T-cell (primary cell): ENCODE data around the gene CAMK1D. TPM values are rescaled to one million over a fixed set of nuclear protein-coding genes. Genes with fewer than 3 reads are reported as not detected.
A peak's percentile ranks its signal among the peaks of the same experiment; 100 is the strongest.

ENCODE experiments used
- ATAC-seq, 4 experiments: fragments of 200-7000 bp in 3 of 4; fragments of 150-1000 bp in 1 of 4; cut with Tn5 transposase; replicated peaks in 1 of 4; 1 replicate in 3 of 4; 2 replicates in 1 of 4; pipeline ENCODE4 v1.10.0; 2021; ENCODE audit warnings: moderate library complexity in 3 of 4, mild to moderate bottlenecking in 2 of 4, moderate number of reproducible peaks in 1 of 4
- CTCF ChIA-PET, 2 donors: fragments of 300-600 bp; sonication (Branson Sonifier 250); formaldehyde crosslinking; loops; one replicate each; lab custom pipeline; 2022; ENCODE audit warnings: antibody characterized with exemption in 2 of 2; lab: Charles Lee
- POLR2A ChIA-PET, 2 donors: fragments of 300-600 bp; sonication (Branson Sonifier 250); formaldehyde crosslinking; loops; one replicate each; lab custom pipeline; 2022; ENCODE audit warnings: antibody characterized with exemption in 2 of 2; lab: Charles Lee
- DNase-seq, 35 experiments: peaks; one replicate each; pipeline versions ENCODE4 v3.0.0 to v3.0.0-alpha.2; 2013 to 2023
- H3K27ac ChIP-seq: one replicate; pipeline ENCODE4 v1.5.1; 2013; ENCODE audit warnings: low read length
- H3K27me3 ChIP-seq, 2 experiments: replicated peaks in 1 of 2; 1 replicate in 1 of 2; 2 replicates in 1 of 2; pipeline versions ENCODE4 v1.6.1 to v1.7.0; 2013; ENCODE audit warnings: low read length in 1 of 2, mixed read lengths in 1 of 2; ENCODE audit not compliant: control insufficient read depth in 2 of 2, insufficient read depth in 2 of 2; ENCODE audit errors: extremely low read depth in 1 of 2
- H3K36me3 ChIP-seq, 2 donors: 1 replicate in 1 of 2; 2 replicates in 1 of 2; pipeline versions ENCODE4 v1.6.1 to v1.7.0; 2013; ENCODE audit warnings: low read length in 1 of 2; ENCODE audit not compliant: control insufficient read depth in 2 of 2, insufficient read depth in 1 of 2; ENCODE audit errors: extremely low read depth in 1 of 2
- H3K4me1 ChIP-seq, 2 experiments: 1 replicate in 1 of 2; 2 replicates in 1 of 2; pipeline versions ENCODE4 v1.6.1 to v1.7.0; 2013; ENCODE audit warnings: low read length in 2 of 2, mixed read lengths in 1 of 2; ENCODE audit not compliant: insufficient read depth in 2 of 2, control insufficient read depth in 1 of 2; ENCODE audit errors: extremely low read depth in 1 of 2
- H3K4me3 ChIP-seq, 2 donors: 1 replicate in 1 of 2; 2 replicates in 1 of 2; pipeline versions ENCODE4 v1.5.1 to v1.7.0; 2013; ENCODE audit warnings: mild to moderate bottlenecking in 2 of 2, low read length in 1 of 2, moderate library complexity in 1 of 2; ENCODE audit not compliant: control insufficient read depth in 1 of 2; ENCODE audit errors: extremely low read depth in 1 of 2
- H3K9me3 ChIP-seq: 2 replicates; pipeline ENCODE4 v1.7.0; 2013
- H3K27ac Mint-ChIP-seq, 2 donors: one replicate each; pipeline ENCODE4 v1.8.0; 2020 to 2021; ENCODE audit warnings: mild to moderate bottlenecking in 2 of 2, mixed read lengths in 2 of 2
- H3K27me3 Mint-ChIP-seq, 2 donors: one replicate each; pipeline ENCODE4 v1.8.0; 2021 to 2022; ENCODE audit warnings: mixed read lengths in 2 of 2
- H3K36me3 Mint-ChIP-seq: one replicate; pipeline ENCODE4 v1.8.0; 2021; ENCODE audit warnings: mixed read lengths
- H3K4me1 Mint-ChIP-seq, 3 donors: one replicate each; pipeline ENCODE4 v1.8.0; 2020 to 2022; ENCODE audit warnings: mixed read lengths in 3 of 3, mild to moderate bottlenecking in 1 of 3
- H3K4me3 Mint-ChIP-seq, 3 donors: one replicate each; pipeline ENCODE4 v1.8.0; 2020 to 2022; ENCODE audit warnings: mild to moderate bottlenecking in 3 of 3, mixed read lengths in 3 of 3, moderate library complexity in 3 of 3
- H3K9me3 Mint-ChIP-seq, 3 donors: one replicate each; pipeline ENCODE4 v1.8.0; 2020 to 2022; ENCODE audit warnings: mixed read lengths in 3 of 3
- WGBS: methylation state at CpG from one replicate; pipeline ENCODE4 v1.1.5; 2013; ENCODE audit warnings: missing lambda C conversion rate; ENCODE audit not compliant: insufficient coverage; 5-methylcytosine and 5-hydroxymethylcytosine counted together
- total RNA-seq, 35 experiments: library from RNA in 6 of 35; stranded (reverse) in 6 of 35; fragments of 120-200 nt in 1 of 35; gene quantifications; one replicate each; pipeline versions ENCODE4 v1.2.1 to v1.2.4 and lab custom pipeline; 2013 to 2026

The CAMK1D gene
- total RNA-seq, 5 donors from 2014 or later (not counting 1 experiment from before 2014, with no cell fraction given), result 16.8 to 31.3 (median 23.6) TPM

DNA sequence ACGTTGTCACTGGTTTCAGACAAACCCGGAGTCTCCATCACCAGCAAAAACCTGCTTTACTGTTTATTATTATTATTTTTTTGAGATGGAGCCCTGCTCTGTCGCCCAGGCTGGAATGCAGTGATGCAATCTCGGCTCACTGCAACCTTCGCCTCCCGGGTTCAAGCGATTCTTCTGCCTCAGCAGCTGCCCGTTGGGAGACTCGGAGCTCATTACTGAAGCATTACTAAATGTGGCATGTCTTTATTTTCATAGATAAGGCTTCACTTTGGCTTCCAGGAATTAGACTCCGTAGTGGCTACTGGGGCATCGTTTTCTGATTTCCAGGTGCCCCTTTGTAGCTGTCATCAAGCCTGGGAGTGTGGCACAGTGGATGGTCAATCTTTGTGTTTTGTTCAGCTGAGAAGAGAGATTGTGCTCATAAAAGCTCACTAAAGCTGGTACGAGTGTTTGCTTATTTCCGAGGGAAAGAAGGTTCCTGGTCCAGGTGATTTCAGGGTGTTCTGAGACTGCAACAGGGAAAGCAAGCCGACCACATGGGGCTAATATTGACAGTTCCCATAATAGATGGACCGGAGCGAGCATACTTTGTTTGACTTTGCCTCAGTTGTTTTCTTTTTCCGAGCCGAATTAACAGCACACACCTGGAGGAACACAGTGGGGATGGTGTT is 163.1 kb downstream of the CAMK1D start:
- no peak overlapping the region for H3K4me3 Mint-ChIP-seq
- H3K27ac Mint-ChIP-seq, result no peak overlapping the region
- Histone ChIP-seq H3K4me3 (no peak overlapping the region), H3K4me1 (peaks cover 7 to 34% of the 10 kb centered on the region in 2 experiments), H3K9me3 (no peaks in the 10 kb centered on the region), H3K36me3 (no peaks in the 10 kb centered on the region), H3K27ac (no peak overlapping the region), H3K27me3 (no peaks in the 10 kb centered on the region)
- ATAC-seq (no peak), DNase-seq (no peak)
- H3K9me3 Mint-ChIP-seq, result no peaks in the 10 kb centered on the region
- peaks cover 4% of the 10 kb centered on the region for H3K36me3 Mint-ChIP-seq
- ChIA-PET CTCF (no interaction called here), POLR2A (no interaction called here)
- H3K4me1 Mint-ChIP-seq, result peaks cover 46 to 60% (median 51%) of the 10 kb centered on the region in 3 donors
- no peaks in the 10 kb centered on the region for H3K27me3 Mint-ChIP-seq
- WGBS, result 97% methylated on average over 16 of the region's 18 CpGs

DNA sequence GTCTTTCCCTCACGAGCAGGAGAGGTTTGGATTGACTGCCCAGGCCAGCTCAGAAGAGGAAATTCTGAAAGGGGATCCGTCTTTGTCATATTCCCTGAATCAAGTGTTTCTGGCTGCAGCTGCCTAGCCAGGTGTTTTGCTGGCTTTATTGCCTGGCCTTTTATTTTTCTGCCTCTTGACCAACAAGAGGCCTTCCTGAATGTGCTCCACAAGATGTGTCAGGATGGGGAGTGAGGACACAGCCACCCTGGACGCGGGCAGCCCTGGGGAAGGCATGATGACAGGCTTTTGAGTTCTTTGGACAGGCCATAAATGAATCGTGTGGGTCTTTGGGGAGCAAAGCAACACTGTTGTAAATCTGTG is 163.6 kb downstream of the CAMK1D start:
- CTCF ChIA-PET, result no interaction called here
- peaks cover 7 to 29% of the 10 kb centered on the region in 2 experiments for H3K4me1 ChIP-seq

DNA sequence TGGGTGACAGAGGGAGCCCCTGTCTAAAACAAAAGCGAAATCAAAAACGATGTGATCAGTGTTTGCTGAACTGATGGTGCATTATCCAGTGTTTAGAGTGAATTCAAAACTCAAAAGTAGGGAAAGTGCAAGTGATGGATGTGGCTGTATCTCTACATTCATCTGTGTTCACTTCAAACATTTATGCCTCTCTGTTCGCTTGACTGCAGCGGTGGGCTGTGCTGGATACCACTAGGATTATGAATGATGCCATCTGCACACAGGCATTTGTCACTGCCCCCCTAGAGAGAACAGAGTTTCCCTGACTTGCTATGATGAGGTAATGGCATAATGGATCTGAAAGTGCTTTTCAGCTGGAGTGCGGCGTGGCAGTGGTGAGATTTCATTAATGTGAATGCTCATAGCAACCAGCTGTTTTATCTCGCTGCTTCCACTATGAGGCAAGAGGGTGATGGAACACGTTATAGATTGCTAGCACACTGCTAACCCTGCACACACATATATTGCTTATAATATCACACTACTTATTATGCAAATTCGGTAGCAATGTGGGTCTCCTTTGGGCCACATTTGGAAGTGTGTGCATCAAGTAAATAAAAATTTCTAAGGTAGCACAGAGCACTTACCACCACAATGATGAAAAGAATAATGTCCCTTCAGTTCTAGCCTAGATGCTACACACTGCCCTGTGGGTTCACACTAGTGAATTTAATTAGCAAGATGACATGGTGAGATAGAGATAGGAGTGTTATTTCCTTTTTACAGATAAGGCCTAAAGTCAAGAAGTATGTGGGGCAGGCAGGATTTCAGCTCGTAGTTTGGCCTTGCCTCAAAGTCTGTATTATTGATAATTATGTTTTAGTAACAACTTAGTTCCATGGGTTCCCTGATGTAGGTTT is 164.7 kb downstream of the CAMK1D start:
- H3K4me1 ChIP-seq, result peaks cover 6 to 21% of the 10 kb centered on the region in 2 experiments
- H3K9me3 Mint-ChIP-seq, result no peaks in the 10 kb centered on the region
- ATAC-seq (no peak), DNase-seq (peak in 1 of 35 experiments; percentile 8)
- no peak overlapping the region for H3K4me3 Mint-ChIP-seq
- no peaks in the 10 kb centered on the region for H3K36me3 ChIP-seq
- no peak overlapping the region for H3K27ac Mint-ChIP-seq
- peaks cover 30 to 44% (median 36%) of the 10 kb centered on the region in 3 donors for H3K4me1 Mint-ChIP-seq
- H3K27ac ChIP-seq, result no peak overlapping the region
- H3K4me3 ChIP-seq, result no peak overlapping the region
- CTCF ChIA-PET, result interaction anchor here in 1 of 2 donors (0.6 kb wide), 1 partner anchor 248 kb away, joined by 4 read pairs; no protein-coding TSS in a partner anchor
- H3K9me3 ChIP-seq, result no peaks in the 10 kb centered on the region
- H3K27me3 Mint-ChIP-seq, result no peaks in the 10 kb centered on the region
- POLR2A ChIA-PET, result no interaction called here
- WGBS, result no CpG with 5 or more reads among the region's 10 CpGs
- H3K36me3 Mint-ChIP-seq, result no peaks in the 10 kb centered on the region
- no peaks in the 10 kb centered on the region for H3K27me3 ChIP-seq

More for the DNA sequence above, 163.6 kb downstream of the CAMK1D start:
- H3K36me3 ChIP-seq, result no peaks in the 10 kb centered on the region
- no peak overlapping the region for H3K4me3 Mint-ChIP-seq
- H3K27ac Mint-ChIP-seq, result peak overlapping the region; percentile 46 to 52
- no peaks in the 10 kb centered on the region for H3K27me3 ChIP-seq
- no peaks in the 10 kb centered on the region for H3K27me3 Mint-ChIP-seq
- H3K9me3 Mint-ChIP-seq, result no peaks in the 10 kb centered on the region
- POLR2A ChIA-PET, result no interaction called here
- H3K4me1 Mint-ChIP-seq, result peaks cover 41 to 55% (median 46%) of the 10 kb centered on the region in 3 donors
- H3K9me3 ChIP-seq, result no peaks in the 10 kb centered on the region
- ATAC-seq (no peak), DNase-seq (no peak)
- H3K36me3 Mint-ChIP-seq, result peaks cover 4% of the 10 kb centered on the region
- no peak overlapping the region for H3K27ac ChIP-seq
- H3K4me3 ChIP-seq, result no peak overlapping the region
- WGBS, result 90% methylated on average over 4 of the region's 5 CpGs

DNA sequence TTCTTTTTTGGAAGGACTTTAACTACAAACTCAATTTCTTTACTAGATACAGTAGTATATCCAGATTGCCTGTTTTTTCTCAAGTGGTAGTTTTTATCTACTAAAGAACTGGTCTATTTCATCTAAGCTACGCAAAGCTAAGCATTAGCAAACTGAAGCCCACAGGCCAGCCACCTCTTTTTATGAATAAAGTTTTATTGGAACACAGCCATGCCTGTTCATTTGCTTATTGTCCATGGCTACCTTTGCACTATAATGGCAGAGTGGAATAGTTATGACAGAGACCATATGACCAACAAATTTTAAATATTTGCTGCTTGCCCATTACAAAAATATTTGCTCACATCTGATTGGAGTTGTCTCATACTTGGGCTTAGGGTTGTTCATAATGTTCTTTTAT is 168.7 kb downstream of the CAMK1D start:
- no peak overlapping the region for H3K4me3 Mint-ChIP-seq
- H3K4me1 Mint-ChIP-seq, result peaks cover 15 to 22% (median 17%) of the 10 kb centered on the region in 3 donors
- H3K27ac Mint-ChIP-seq, result no peak overlapping the region

DNA sequence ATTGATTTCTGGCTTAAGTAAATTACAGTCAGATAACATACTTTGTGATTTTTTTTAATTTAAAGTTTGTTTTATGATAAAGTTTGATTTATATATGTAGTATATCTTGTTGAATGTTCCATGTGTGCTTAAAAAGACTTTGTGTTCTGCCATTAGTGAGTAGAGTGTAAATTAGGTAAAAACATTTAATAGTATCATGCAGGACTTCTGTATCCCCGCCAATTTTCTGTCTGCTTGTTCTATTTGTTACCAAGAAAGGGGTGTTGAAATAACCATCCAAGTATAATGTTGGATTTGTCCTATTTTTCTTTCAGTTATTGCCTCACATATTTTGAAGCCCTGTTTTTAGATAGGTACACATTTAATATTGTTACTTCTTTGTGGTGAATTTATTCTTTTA is 172.1 kb downstream of the CAMK1D start:
- Histone ChIP-seq H3K4me3 (no peak overlapping the region), H3K27me3 (no peaks in the 10 kb centered on the region), H3K27ac (no peak overlapping the region), H3K4me1 (peaks cover 0 to 4% of the 10 kb centered on the region in 2 experiments), H3K36me3 (no peaks in the 10 kb centered on the region), H3K9me3 (no peaks in the 10 kb centered on the region)
- no peak for DNase-seq
- ChIA-PET POLR2A (no interaction called here), CTCF (no interaction called here)
- H3K4me3 Mint-ChIP-seq, result no peak overlapping the region
- ATAC-seq, result no peak
- H3K36me3 Mint-ChIP-seq, result peaks cover 11% of the 10 kb centered on the region
- H3K27me3 Mint-ChIP-seq, result no peaks in the 10 kb centered on the region
- H3K27ac Mint-ChIP-seq, result no peak overlapping the region
- H3K9me3 Mint-ChIP-seq, result peaks cover 5 to 9% (median 5%) of the 10 kb centered on the region in 3 donors
- no CpG with 5 or more reads among the region's 1 CpG for WGBS
- peaks cover 9 to 19% (median 16%) of the 10 kb centered on the region in 3 donors for H3K4me1 Mint-ChIP-seq

More for the DNA sequence above, 168.7 kb downstream of the CAMK1D start:
- no peak overlapping the region for H3K4me3 ChIP-seq
- H3K27ac ChIP-seq, result no peak overlapping the region
- H3K27me3 Mint-ChIP-seq, result no peaks in the 10 kb centered on the region
- no peaks in the 10 kb centered on the region for H3K36me3 Mint-ChIP-seq
- WGBS, result no CpG with 5 or more reads among the region's 1 CpG
- peaks cover 0 to 5% of the 10 kb centered on the region in 2 experiments for H3K4me1 ChIP-seq
- H3K36me3 ChIP-seq, result no peaks in the 10 kb centered on the region
- DNase-seq (no peak), ATAC-seq (no peak)
- H3K9me3 Mint-ChIP-seq, result peaks cover 0 to 9% (median 0%) of the 10 kb centered on the region in 3 donors
- ChIA-PET POLR2A (no interaction called here), CTCF (no interaction called here)
- H3K9me3 ChIP-seq, result no peaks in the 10 kb centered on the region
- H3K27me3 ChIP-seq, result no peaks in the 10 kb centered on the region

DNA sequence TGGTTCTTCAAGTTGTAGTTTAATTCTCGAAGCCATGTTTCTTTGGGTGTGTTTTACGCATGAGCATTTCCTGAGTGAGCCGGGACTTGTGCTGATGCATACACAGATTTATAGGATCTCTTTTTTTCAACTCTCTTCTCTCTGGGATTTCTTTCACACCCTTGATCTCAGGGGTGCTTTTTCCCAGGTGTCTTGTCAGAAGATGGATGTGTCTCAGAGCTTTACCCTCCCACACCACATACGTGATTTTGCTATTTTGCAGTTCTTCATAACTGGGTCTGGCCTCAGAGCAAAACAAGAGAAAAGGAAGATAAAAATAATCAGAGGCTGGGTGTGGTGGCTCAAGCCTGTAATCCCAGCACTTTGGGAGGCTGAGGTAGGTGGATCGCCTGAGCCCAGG is 177.0 kb downstream of the CAMK1D start:
- no peak overlapping the region for H3K4me3 ChIP-seq
- H3K4me1 Mint-ChIP-seq, result peaks cover 7 to 33% (median 11%) of the 10 kb centered on the region in 3 donors
- POLR2A ChIA-PET, result no interaction called here
- H3K9me3 Mint-ChIP-seq, result peaks cover 4 to 5% (median 5%) of the 10 kb centered on the region in 3 donors
- no peaks in the 10 kb centered on the region for H3K27me3 Mint-ChIP-seq
- no peaks in the 10 kb centered on the region for H3K36me3 ChIP-seq
- CTCF ChIA-PET, result interaction anchor here in 1 of 2 donors (0.6 kb wide), 1 partner anchor 283 kb away, joined by 3 read pairs; no protein-coding TSS in a partner anchor
- H3K27ac ChIP-seq, result no peak overlapping the region
- H3K27me3 ChIP-seq, result no peaks in the 10 kb centered on the region
- H3K36me3 Mint-ChIP-seq, result peaks cover 14% of the 10 kb centered on the region
- no peak for DNase-seq
- no peaks in the 10 kb centered on the region for H3K9me3 ChIP-seq
- no peak overlapping the region for H3K27ac Mint-ChIP-seq
- no peak overlapping the region for H3K4me3 Mint-ChIP-seq
- no peak for ATAC-seq
- WGBS, result no CpG with 5 or more reads among the region's 5 CpGs
- peaks cover 0 to 4% of the 10 kb centered on the region in 2 experiments for H3K4me1 ChIP-seq
